IMR-90 (cell line): ENCODE results near the gene MAN2B1. TPM values are rescaled to one million over a fixed set of nuclear protein-coding genes. Genes with fewer than 3 reads are reported as not detected.

Experiments used
- ATAC-seq: fragments of 200-7000 bp; cut with Tn5 transposase; 2 replicates; pipeline ENCODE4 v1.9.1; 2020; ENCODE audit warnings: low read depth, mild to moderate bottlenecking, moderate library complexity
- BruUV-seq: library from RNA; stranded (reverse); fragments of 400-500 nt; replicated peaks from 2 replicates; lab custom pipeline; 2021; lab: Mats Ljungman, UMichigan
- CTCF ChIA-PET: fragments of 300-600 bp; formaldehyde crosslinking; extraction: SDS; loops from one replicate; lab custom pipeline; 2021; ENCODE audit warnings: antibody characterized with exemption; lab: Yijun Ruan, JAX
- POLR2A ChIA-PET: fragments of 300-600 bp; sonication (Branson Sonifier 250); formaldehyde crosslinking; loops from one replicate; lab custom pipeline; 2022; ENCODE audit warnings: antibody characterized with exemption; ENCODE audit not compliant: unreplicated experiment; lab: Charles Lee
- DNase-seq: peaks from one replicate; pipeline ENCODE4 v3.0.0; 2013
- H2AFZ ChIP-seq: replicated peaks from 2 replicates; pipeline ENCODE3; 2013; ENCODE audit warnings: low read length, mild to moderate bottlenecking; ENCODE audit not compliant: poor library complexity
- H2AK5ac ChIP-seq: 2 replicates; pipeline ENCODE4 v1.6.1; 2013; ENCODE audit warnings: low read depth, low read length, inconsistent platforms
- H2AK9ac ChIP-seq: replicated peaks from 2 replicates; pipeline ENCODE3; 2013; ENCODE audit warnings: mild to moderate bottlenecking, low read depth, low read length, moderate library complexity; ENCODE audit not compliant: poor library complexity
- H2BK120ac ChIP-seq: 2 replicates; pipeline ENCODE4 v1.6.1; 2013; ENCODE audit warnings: low read depth, low read length, inconsistent platforms
- H2BK15ac ChIP-seq: 3 replicates; pipeline ENCODE4 v1.6.1; 2013; ENCODE audit warnings: low read depth, low read length, inconsistent platforms
- H2BK20ac ChIP-seq: 2 replicates; pipeline ENCODE4 v1.6.1; 2013; ENCODE audit warnings: low read depth, mild to moderate bottlenecking, inconsistent platforms, low read length, moderate library complexity
- H2BK5ac ChIP-seq: 2 replicates; pipeline ENCODE4 v1.6.1; 2013; ENCODE audit warnings: mild to moderate bottlenecking, low read depth, low read length, inconsistent platforms; ENCODE audit not compliant: poor library complexity, severe bottlenecking
- H3K14ac ChIP-seq: replicated peaks from 2 replicates; pipeline ENCODE4 v1.6.1; 2013; ENCODE audit warnings: low read depth, low read length, inconsistent platforms
- H3K18ac ChIP-seq: 2 replicates; pipeline ENCODE4 v1.6.1; 2013; ENCODE audit warnings: low read depth, low read length, control low read depth
- H3K23ac ChIP-seq: 2 replicates; pipeline ENCODE4 v1.6.1; 2013; ENCODE audit warnings: low read depth, low read length, inconsistent platforms
- H3K27ac ChIP-seq: 2 replicates; pipeline ENCODE4 v1.5.1; 2013; ENCODE audit warnings: mild to moderate bottlenecking, control low read depth, low read length; ENCODE audit not compliant: insufficient read depth
- H3K27me3 ChIP-seq: 2 replicates; pipeline ENCODE4 v1.6.1; 2013; ENCODE audit warnings: low read length; ENCODE audit not compliant: control insufficient read depth, insufficient read depth
- H3K36me3 ChIP-seq: 2 replicates; pipeline ENCODE4 v1.6.1; 2013; ENCODE audit warnings: low read length, mixed read lengths; ENCODE audit not compliant: control insufficient read depth, insufficient read depth
- H3K4ac ChIP-seq: 2 replicates; pipeline ENCODE4 v1.6.1; 2013; ENCODE audit warnings: low read depth, low read length, inconsistent platforms
- H3K4me1 ChIP-seq: 2 replicates; pipeline ENCODE4 v1.6.1; 2013; ENCODE audit warnings: low read length, mixed read lengths; ENCODE audit not compliant: control insufficient read depth, insufficient read depth
- H3K4me2 ChIP-seq: 2 replicates; pipeline ENCODE4 v1.6.1; 2013; ENCODE audit warnings: low read depth, mild to moderate bottlenecking, control low read depth, low read length, moderate library complexity
- H3K4me3 ChIP-seq: 2 replicates; pipeline ENCODE4 v1.5.1; 2013; ENCODE audit warnings: low read depth, mild to moderate bottlenecking, control low read depth, low read length, moderate library complexity; ENCODE audit not compliant: insufficient read depth
- H3K56ac ChIP-seq: 2 replicates; pipeline ENCODE4 v1.6.1; 2013; ENCODE audit warnings: low read length, inconsistent platforms; ENCODE audit not compliant: insufficient read depth; ENCODE audit errors: extremely low read depth
- H3K79me1 ChIP-seq, 2 experiments: 2 replicates each; pipeline ENCODE4 v1.6.1; 2013; ENCODE audit warnings: low read length in 2 of 2, inconsistent platforms in 1 of 2, low read depth in 1 of 2
- H3K9ac ChIP-seq: 2 replicates; pipeline ENCODE4 v1.6.1; 2013; ENCODE audit warnings: low read depth, low read length, control low read depth
- H3K9me1 ChIP-seq: 2 replicates; pipeline ENCODE4 v1.6.1; 2013; ENCODE audit warnings: low read length, inconsistent platforms; ENCODE audit not compliant: insufficient read depth
- H3K9me3 ChIP-seq: 2 replicates; pipeline ENCODE4 v1.6.1; 2013; ENCODE audit warnings: low read length; ENCODE audit not compliant: control insufficient read depth, insufficient read depth
- H4K20me1 ChIP-seq: 2 replicates; pipeline ENCODE4 v1.6.1; 2013; ENCODE audit warnings: low read length, inconsistent platforms; ENCODE audit not compliant: insufficient read depth
- H4K5ac ChIP-seq: 2 replicates; pipeline ENCODE4 v1.6.1; 2013; ENCODE audit warnings: mild to moderate bottlenecking, low read depth, low read length, control low read depth
- H4K8ac ChIP-seq, 2 experiments: 2 replicates each; pipeline ENCODE4 v1.6.1; 2013; ENCODE audit warnings: low read depth in 2 of 2, low read length in 2 of 2, control low read depth in 1 of 2, inconsistent platforms in 1 of 2
- H4K91ac ChIP-seq: 2 replicates; pipeline ENCODE4 v1.6.1; 2013; ENCODE audit warnings: low read depth, low read length, inconsistent platforms; ENCODE audit not compliant: insufficient read depth
- BHLHE40 ChIP-seq: fragments of 150-350 bp; IDR thresholded peaks from 2 replicates; pipeline ENCODE4 v1.6.1; 2016; ENCODE audit warnings: mild to moderate bottlenecking, low read depth, low read length
- CEBPB ChIP-seq: IDR thresholded peaks from 2 replicates; pipeline ENCODE4 v1.6.1; 2012; ENCODE audit warnings: low read depth, low read length, improper control_type of control experiment
- CHD1 ChIP-seq: IDR thresholded peaks from 2 replicates; pipeline ENCODE4 v1.6.1; 2012; ENCODE audit warnings: low read depth, low read length, improper control_type of control experiment
- CTCF ChIP-seq: conservative IDR thresholded peaks from 2 replicates; pipeline ENCODE4 v1.5.1; 2012; ENCODE audit warnings: mild to moderate bottlenecking, low read depth, low read length, improper control_type of control experiment
- MAZ ChIP-seq: IDR thresholded peaks from 2 replicates; pipeline ENCODE4 v1.6.1; 2012; ENCODE audit warnings: low read depth, mild to moderate bottlenecking, low read length, improper control_type of control experiment, moderate library complexity, borderline replicate concordance
- MXI1 ChIP-seq: IDR thresholded peaks from 2 replicates; pipeline ENCODE4 v1.6.1; 2012; ENCODE audit warnings: low read depth, mild to moderate bottlenecking, low read length, moderate library complexity, borderline replicate concordance
- NFE2L2 ChIP-seq: fragments of 150-350 bp; IDR thresholded peaks from 2 replicates; pipeline ENCODE4 v1.6.1; 2016; ENCODE audit warnings: low read depth, mild to moderate bottlenecking, low read length
- POLR2A ChIP-seq: IDR thresholded peaks from 2 replicates; pipeline ENCODE4 v1.6.1; 2012; ENCODE audit warnings: mild to moderate bottlenecking, low read depth, low read length
- RCOR1 ChIP-seq: IDR thresholded peaks from 2 replicates; pipeline ENCODE4 v1.6.1; 2012; ENCODE audit warnings: mild to moderate bottlenecking, low read length, improper control_type of control experiment; ENCODE audit not compliant: insufficient replicate concordance
- RFX5 ChIP-seq: IDR thresholded peaks from 2 replicates; pipeline ENCODE4 v1.8.0; 2012; ENCODE audit warnings: low read depth, mild to moderate bottlenecking, low read length, moderate library complexity
- SMC3 ChIP-seq: fragments of 150-350 bp; IDR thresholded peaks from 2 replicates; pipeline ENCODE4 v1.6.1; 2016; ENCODE audit warnings: low read depth, mild to moderate bottlenecking, antibody characterized with exemption, low read length, moderate library complexity
- WGBS, 2 experiments: methylation state at CpG; one replicate each; pipeline versions ENCODE4 v1.1.5 to v1.1.7; 2013; ENCODE audit warnings: missing lambda C conversion rate in 2 of 2; ENCODE audit not compliant: insufficient read length in 1 of 2; ENCODE audit errors: extremely low coverage in 2 of 2; 5-methylcytosine and 5-hydroxymethylcytosine counted together
- dilution Hi-C: fragments of 300-500 bp; cut with HindIII; formaldehyde crosslinking; loops from one replicate; pipeline ENCODE4 v1.14.3; 2018; ENCODE audit warnings: low sequenced_read_pairs; ENCODE audit not compliant: unreplicated experiment
- in situ Hi-C: fragments of 300-500 bp; cut with MboI; formaldehyde crosslinking; loops from 3 replicates; pipeline ENCODE4 v1.14.3; 2019; ENCODE audit warnings: low sequenced_read_pairs, inconsistent platforms, mixed read lengths
- intact Hi-C: fragments of 100-400 bp; cut with micrococcal nuclease; formaldehyde crosslinking; loops from 2 replicates; pipeline ENCODE4 v1.10.0; 2022
- polyA plus RNA-seq, 3 experiments: library from polyadenylated mRNA; depleted of rRNA; stranded (reverse); fragments of >200 nt; gene quantifications; 2 replicates each; pipeline ENCODE4 v1.2.3, GENCODE V29; 2012; ENCODE audit warnings: low replicate concordance in 1 of 3
- total RNA-seq: library from RNA; depleted of rRNA; stranded (reverse); fragments of >200 nt; gene quantifications from 2 replicates; pipeline ENCODE4 v1.2.3, GENCODE V29; 2012

The MAN2B1 gene
- total and polyA plus RNA-seq, 2 of the 4 experiments (the other 2 are of a cell fraction), result 10.4 to 55.4 TPM

- TF ChIP-seq MXI1, result no peak
- TF ChIP-seq BHLHE40, result no peak
- no peak for TF ChIP-seq CHD1
- TF ChIP-seq POLR2A, result no peak
- no peak for TF ChIP-seq CEBPB
- TF ChIP-seq MAZ, result no peak
These were observed 49.4 kb upstream of the MAN2B1 start (continued) for GRCh38 chr19:12715929-12716328.

GRCh38 chr19:12715102-12715501, 48.6 kb upstream of the MAN2B1 start:
- no peak overlapping the region for H3K4me3 ChIP-seq
- no peak overlapping the region for H2AFZ ChIP-seq
- no peak overlapping the region for H3K4ac ChIP-seq
- no peak overlapping the region for H2BK20ac ChIP-seq
- no peak overlapping the region for H3K14ac ChIP-seq
- no peaks in the 10 kb centered on the region; the same call in 1 of the 2 replicates for H3K4me1 ChIP-seq
- H3K79me1 ChIP-seq, result peaks cover 27 to 63% of the 10 kb centered on the region in 2 experiments
- TF ChIP-seq BHLHE40 (no peak), RCOR1 (no peak), CEBPB (no peak), NFE2L2 (no peak), MXI1 (no peak), SMC3 (no peak), RFX5 (no peak), CTCF (no peak)
- TSS peak; percentile 33 for BruUV-seq
- H3K18ac ChIP-seq, result no peak overlapping the region
- no peak overlapping the region for H2BK15ac ChIP-seq
- H4K8ac ChIP-seq, result no peak overlapping the region
- no peak overlapping the region for H2BK5ac ChIP-seq
- no peaks in the 10 kb centered on the region for H3K9me3 ChIP-seq
- no peak overlapping the region for H4K91ac ChIP-seq
- 92% methylated on average over 10 of the region's 15 CpGs; no CpG with 5 or more reads in 1 of the 2 experiments for WGBS, 2 experiments
- H2BK120ac ChIP-seq, result no peak overlapping the region
- peaks cover 7% of the 10 kb centered on the region; the same call in 1 of the 2 replicates for H3K9me1 ChIP-seq
- H3K23ac ChIP-seq, result no peak overlapping the region
- H4K5ac ChIP-seq, result no peak overlapping the region
- H3K56ac ChIP-seq, result no peak overlapping the region
- ChIA-PET CTCF (no interaction called here), POLR2A (no interaction called here)
- H3K27ac ChIP-seq, result no peak overlapping the region
- in situ Hi-C loops, result no loop called here
- peak overlapping the region; percentile 13 for H2AK9ac ChIP-seq
- H4K20me1 ChIP-seq, result peaks cover 21% of the 10 kb centered on the region
- peaks cover 60% of the 10 kb centered on the region for H3K36me3 ChIP-seq
- no peak for ATAC-seq
- DNase-seq, result no peak
- no peak overlapping the region for H2AK5ac ChIP-seq
- dilution Hi-C loops, result no loop called here
- no peak overlapping the region for H3K4me2 ChIP-seq
- intact Hi-C loops, result no loop called here
- no peak overlapping the region for H3K9ac ChIP-seq
- no peaks in the 10 kb centered on the region for H3K27me3 ChIP-seq
